K562 (cell line): ENCODE results near the gene ZNF566. TPM values are rescaled to one million over a fixed set of nuclear protein-coding genes. Genes with fewer than 3 reads are reported as not detected.

ENCODE experiments used
- BDP1 ChIP-seq: IDR thresholded peaks from 3 replicates; pipeline ENCODE4 v1.6.1; 2011; ENCODE audit not compliant: insufficient read length, insufficient read depth
- FOS ChIP-seq: IDR thresholded peaks from 3 replicates; pipeline ENCODE4 v1.6.1; 2011; ENCODE audit not compliant: insufficient read length; ENCODE audit errors: extremely low read depth
- FOXK2 ChIP-seq, 2 experiments: fragments of 450-650 bp; IDR thresholded peaks in 1 of 2; conservative IDR thresholded peaks in 1 of 2; 2 replicates each; pipeline ENCODE4 v1.6.1; 2016; ENCODE audit warnings: low read depth in 2 of 2, mild to moderate bottlenecking in 1 of 2
- L3MBTL2 ChIP-seq: fragments of 450-650 bp; IDR thresholded peaks from 2 replicates; pipeline ENCODE4 v1.6.1; 2016; ENCODE audit warnings: mild to moderate bottlenecking, moderate library complexity
- RBM14 ChIP-seq: fragments of 200-400 bp; formaldehyde crosslinking; IDR thresholded peaks from 2 replicates; pipeline ENCODE4 v1.6.1; 2018; ENCODE audit warnings: low read depth, mild to moderate bottlenecking, low read length, moderate library complexity, borderline replicate concordance; ENCODE audit not compliant: insufficient read depth
- RNF2 ChIP-seq: sonication (generic); IDR thresholded peaks from 2 replicates; pipeline ENCODE4 v1.6.1; 2016
- TCFL5 ChIP-seq: fragments of 250-450 bp; sonication (Bioruptor Pico); conservative IDR thresholded peaks from 2 replicates; pipeline ENCODE4 v1.6.1; 2021; ENCODE audit warnings: mild to moderate bottlenecking, moderate library complexity, matching md5 sums
- ZBTB43 ChIP-seq: sonication (generic); formaldehyde crosslinking; IDR thresholded peaks from 2 replicates; pipeline ENCODE4 v1.8.0; 2023; ENCODE audit warnings: mild to moderate bottlenecking, missing genetic modification reagents
- ZNF311 ChIP-seq: fragments of 250-450 bp; sonication (Bioruptor Pico); IDR thresholded peaks from 2 replicates; pipeline ENCODE4 v1.4.0; 2020; ENCODE audit warnings: mild to moderate bottlenecking, moderate library complexity
- polyA plus RNA-seq, 8 experiments: library from polyadenylated mRNA; depleted of rRNA in 4 of 8; stranded (reverse) in 5 of 8; unstranded in 3 of 8; fragments of >200 nt; fragmentation: Nextera tagmentation in 2 of 8; fragmentation: Illumina TruSeq in 1 of 8; extraction: Ambion mirVana in 2 of 8; extraction: Trizol in 1 of 8; gene quantifications; 2 replicates each; pipeline versions ENCODE4 v1.2.1 to v1.2.3, GENCODE V29; 2011 to 2014; ENCODE audit warnings: inconsistent platforms in 1 of 8, missing spikeins in 1 of 8
- total RNA-seq, 7 experiments: library from RNA; depleted of rRNA in 6 of 7; stranded (reverse); fragments of >200 nt in 6 of 7; fragmentation: Illumina TruSeq in 2 of 7; extraction: Trizol in 2 of 7; gene quantifications; 2 replicates each; pipeline versions ENCODE4 v1.2.1 to v1.2.3, GENCODE V29; 2011 to 2021; ENCODE audit warnings: low replicate concordance in 1 of 7
- TF ChIP-seq, protein P1 (sequence below): fragments of 250-450 bp; sonication (Bioruptor Pico); IDR thresholded peaks from 2 replicates; pipeline ENCODE4 v1.4.0; 2020; ENCODE audit warnings: mild to moderate bottlenecking, moderate library complexity
- TF ChIP-seq, protein P2 (sequence below): IDR thresholded peaks from 2 replicates; pipeline ENCODE4 v1.6.1; 2014; ENCODE audit warnings: antibody characterized with exemption
- TF ChIP-seq, protein P3 (sequence below): fragments of 450-650 bp; IDR thresholded peaks from 2 replicates; pipeline ENCODE4 v1.6.1; 2016; ENCODE audit warnings: mild to moderate bottlenecking, moderate library complexity

ZNF566 gene
- total and polyA plus RNA-seq, 9 of the 15 experiments (the other 6 are each of a cell fraction or from before 2014, with no cell fraction given), result 5.5 to 11.4 (median 9.7) TPM

DNA sequence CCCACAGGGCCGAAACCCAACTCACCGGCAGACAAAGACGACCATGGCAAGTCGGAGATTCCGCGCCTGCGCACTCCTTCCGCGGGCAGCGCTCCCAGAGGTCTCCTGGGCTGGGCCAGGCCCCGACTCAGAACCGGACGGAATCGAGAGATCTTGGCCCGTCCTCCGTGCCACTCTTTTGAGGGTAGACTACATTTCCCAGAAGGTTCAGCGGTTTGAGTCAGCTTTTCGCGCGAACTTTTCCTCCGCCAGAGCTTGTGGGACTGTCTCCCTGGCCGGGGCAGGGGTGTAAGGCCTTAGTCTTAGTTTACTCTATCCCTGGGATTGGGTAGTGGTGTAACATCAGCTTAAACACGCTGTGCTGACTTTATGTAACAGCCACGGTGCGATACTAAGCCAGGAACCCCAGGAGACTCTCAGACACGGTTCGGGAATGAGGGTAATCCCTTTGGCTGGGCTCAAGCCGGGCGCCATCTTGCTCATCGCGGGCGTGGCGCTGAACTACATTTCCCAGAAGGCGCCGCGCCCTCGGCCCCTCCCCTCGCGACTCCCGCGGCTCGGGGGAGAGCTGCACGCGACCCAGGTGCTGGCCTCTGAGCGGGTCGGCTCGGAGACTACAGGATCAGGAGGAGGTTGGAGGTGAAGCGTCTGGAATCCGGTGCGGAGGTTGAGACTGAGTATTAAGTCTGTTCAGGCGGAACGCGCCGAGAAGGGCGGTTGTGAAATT is 39.0 kb upstream of the ZNF566 start, which contains the start of gene ZNF260 (continued):
- TF ChIP-seq, protein P1, sequence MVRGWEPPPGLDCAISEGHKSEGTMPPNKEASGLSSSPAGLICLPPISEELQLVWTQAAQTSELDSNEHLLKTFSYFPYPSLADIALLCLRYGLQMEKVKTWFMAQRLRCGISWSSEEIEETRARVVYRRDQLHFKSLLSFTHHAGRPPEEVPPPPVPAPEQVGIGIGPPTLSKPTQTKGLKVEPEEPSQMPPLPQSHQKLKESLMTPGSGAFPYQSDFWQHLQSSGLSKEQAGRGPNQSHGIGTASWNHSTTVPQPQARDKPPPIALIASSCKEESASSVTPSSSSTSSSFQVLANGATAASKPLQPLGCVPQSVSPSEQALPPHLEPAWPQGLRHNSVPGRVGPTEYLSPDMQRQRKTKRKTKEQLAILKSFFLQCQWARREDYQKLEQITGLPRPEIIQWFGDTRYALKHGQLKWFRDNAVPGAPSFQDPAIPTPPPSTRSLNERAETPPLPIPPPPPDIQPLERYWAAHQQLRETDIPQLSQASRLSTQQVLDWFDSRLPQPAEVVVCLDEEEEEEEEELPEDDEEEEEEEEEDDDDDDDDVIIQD (CRISPR knock-in tag), result no peak
- TF ChIP-seq, protein P2, sequence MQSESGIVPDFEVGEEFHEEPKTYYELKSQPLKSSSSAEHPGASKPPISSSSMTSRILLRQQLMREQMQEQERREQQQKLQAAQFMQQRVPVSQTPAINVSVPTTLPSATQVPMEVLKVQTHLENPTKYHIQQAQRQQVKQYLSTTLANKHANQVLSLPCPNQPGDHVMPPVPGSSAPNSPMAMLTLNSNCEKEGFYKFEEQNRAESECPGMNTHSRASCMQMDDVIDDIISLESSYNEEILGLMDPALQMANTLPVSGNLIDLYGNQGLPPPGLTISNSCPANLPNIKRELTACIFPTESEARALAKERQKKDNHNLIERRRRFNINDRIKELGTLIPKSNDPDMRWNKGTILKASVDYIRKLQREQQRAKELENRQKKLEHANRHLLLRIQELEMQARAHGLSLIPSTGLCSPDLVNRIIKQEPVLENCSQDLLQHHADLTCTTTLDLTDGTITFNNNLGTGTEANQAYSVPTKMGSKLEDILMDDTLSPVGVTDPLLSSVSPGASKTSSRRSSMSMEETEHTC, result no peak
- TF ChIP-seq RNF2, result no peak
- peak; percentile 71 for TF ChIP-seq L3MBTL2
- no peak for TF ChIP-seq ZNF311 (CRISPR knock-in tag)
- no peak for TF ChIP-seq RBM14
- TF ChIP-seq FOS, result no peak
- no peak; a peak in 1 of 4 replicates for TF ChIP-seq FOXK2 (conservative IDR thresholded peaks at IDR 0.05 in 1 of 2, IDR thresholded peaks at IDR 0.05 in 1 of 2; ENCODE audit: low read depth in 2 of 2)
- TF ChIP-seq TCFL5 (CRISPR knock-in tag), result no peak
- no peak for TF ChIP-seq BDP1
- TF ChIP-seq, protein P3, sequence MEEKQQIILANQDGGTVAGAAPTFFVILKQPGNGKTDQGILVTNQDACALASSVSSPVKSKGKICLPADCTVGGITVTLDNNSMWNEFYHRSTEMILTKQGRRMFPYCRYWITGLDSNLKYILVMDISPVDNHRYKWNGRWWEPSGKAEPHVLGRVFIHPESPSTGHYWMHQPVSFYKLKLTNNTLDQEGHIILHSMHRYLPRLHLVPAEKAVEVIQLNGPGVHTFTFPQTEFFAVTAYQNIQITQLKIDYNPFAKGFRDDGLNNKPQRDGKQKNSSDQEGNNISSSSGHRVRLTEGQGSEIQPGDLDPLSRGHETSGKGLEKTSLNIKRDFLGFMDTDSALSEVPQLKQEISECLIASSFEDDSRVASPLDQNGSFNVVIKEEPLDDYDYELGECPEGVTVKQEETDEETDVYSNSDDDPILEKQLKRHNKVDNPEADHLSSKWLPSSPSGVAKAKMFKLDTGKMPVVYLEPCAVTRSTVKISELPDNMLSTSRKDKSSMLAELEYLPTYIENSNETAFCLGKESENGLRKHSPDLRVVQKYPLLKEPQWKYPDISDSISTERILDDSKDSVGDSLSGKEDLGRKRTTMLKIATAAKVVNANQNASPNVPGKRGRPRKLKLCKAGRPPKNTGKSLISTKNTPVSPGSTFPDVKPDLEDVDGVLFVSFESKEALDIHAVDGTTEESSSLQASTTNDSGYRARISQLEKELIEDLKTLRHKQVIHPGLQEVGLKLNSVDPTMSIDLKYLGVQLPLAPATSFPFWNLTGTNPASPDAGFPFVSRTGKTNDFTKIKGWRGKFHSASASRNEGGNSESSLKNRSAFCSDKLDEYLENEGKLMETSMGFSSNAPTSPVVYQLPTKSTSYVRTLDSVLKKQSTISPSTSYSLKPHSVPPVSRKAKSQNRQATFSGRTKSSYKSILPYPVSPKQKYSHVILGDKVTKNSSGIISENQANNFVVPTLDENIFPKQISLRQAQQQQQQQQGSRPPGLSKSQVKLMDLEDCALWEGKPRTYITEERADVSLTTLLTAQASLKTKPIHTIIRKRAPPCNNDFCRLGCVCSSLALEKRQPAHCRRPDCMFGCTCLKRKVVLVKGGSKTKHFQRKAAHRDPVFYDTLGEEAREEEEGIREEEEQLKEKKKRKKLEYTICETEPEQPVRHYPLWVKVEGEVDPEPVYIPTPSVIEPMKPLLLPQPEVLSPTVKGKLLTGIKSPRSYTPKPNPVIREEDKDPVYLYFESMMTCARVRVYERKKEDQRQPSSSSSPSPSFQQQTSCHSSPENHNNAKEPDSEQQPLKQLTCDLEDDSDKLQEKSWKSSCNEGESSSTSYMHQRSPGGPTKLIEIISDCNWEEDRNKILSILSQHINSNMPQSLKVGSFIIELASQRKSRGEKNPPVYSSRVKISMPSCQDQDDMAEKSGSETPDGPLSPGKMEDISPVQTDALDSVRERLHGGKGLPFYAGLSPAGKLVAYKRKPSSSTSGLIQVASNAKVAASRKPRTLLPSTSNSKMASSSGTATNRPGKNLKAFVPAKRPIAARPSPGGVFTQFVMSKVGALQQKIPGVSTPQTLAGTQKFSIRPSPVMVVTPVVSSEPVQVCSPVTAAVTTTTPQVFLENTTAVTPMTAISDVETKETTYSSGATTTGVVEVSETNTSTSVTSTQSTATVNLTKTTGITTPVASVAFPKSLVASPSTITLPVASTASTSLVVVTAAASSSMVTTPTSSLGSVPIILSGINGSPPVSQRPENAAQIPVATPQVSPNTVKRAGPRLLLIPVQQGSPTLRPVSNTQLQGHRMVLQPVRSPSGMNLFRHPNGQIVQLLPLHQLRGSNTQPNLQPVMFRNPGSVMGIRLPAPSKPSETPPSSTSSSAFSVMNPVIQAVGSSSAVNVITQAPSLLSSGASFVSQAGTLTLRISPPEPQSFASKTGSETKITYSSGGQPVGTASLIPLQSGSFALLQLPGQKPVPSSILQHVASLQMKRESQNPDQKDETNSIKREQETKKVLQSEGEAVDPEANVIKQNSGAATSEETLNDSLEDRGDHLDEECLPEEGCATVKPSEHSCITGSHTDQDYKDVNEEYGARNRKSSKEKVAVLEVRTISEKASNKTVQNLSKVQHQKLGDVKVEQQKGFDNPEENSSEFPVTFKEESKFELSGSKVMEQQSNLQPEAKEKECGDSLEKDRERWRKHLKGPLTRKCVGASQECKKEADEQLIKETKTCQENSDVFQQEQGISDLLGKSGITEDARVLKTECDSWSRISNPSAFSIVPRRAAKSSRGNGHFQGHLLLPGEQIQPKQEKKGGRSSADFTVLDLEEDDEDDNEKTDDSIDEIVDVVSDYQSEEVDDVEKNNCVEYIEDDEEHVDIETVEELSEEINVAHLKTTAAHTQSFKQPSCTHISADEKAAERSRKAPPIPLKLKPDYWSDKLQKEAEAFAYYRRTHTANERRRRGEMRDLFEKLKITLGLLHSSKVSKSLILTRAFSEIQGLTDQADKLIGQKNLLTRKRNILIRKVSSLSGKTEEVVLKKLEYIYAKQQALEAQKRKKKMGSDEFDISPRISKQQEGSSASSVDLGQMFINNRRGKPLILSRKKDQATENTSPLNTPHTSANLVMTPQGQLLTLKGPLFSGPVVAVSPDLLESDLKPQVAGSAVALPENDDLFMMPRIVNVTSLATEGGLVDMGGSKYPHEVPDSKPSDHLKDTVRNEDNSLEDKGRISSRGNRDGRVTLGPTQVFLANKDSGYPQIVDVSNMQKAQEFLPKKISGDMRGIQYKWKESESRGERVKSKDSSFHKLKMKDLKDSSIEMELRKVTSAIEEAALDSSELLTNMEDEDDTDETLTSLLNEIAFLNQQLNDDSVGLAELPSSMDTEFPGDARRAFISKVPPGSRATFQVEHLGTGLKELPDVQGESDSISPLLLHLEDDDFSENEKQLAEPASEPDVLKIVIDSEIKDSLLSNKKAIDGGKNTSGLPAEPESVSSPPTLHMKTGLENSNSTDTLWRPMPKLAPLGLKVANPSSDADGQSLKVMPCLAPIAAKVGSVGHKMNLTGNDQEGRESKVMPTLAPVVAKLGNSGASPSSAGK, result peak; percentile 82
- no peak for TF ChIP-seq ZBTB43 (CRISPR knock-in tag)
